ENCODE measurements around the gene DGKB. TPM values are rescaled to one million over a fixed set of nuclear protein-coding genes. Genes with fewer than 3 reads are reported as not detected.
A peak's percentile ranks its signal among the peaks of the same experiment; 100 is the strongest.

DGKB gene
- polyA plus RNA-seq, 1 of the 3 experiments (the other 2 are of a cell fraction), result 2.1 TPM

DNA sequence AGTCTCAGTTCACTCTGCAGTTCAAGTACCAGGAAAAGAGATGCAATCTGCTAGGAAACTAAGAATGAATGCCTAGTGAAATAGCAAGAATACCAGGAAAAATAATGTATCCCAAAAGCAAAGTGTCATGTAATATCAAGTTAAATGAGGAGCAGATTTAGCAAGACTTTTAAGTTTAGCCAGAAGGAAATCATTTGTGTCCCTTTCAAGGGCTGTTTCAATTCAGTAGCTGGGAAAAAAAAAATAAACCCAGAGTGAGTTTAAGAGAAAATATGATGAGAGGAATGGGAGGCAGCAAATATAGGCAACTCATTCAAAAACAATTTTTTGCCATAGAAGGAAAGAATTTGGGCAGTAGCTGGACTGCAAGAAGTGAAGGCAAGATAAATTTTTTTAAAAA, 135.8 kb downstream of the DGKB start (continued):
- TF ChIP-seq SMC3 (IDR thresholded peaks at IDR 0.05; ENCODE audit: low read depth, low read length) (no peak), EP300 (IDR thresholded peaks at IDR 0.05; ENCODE audit: borderline replicate concordance in 1 of 2, low read depth in 1 of 2, low read length in 1 of 2) (no peak), RXRA (IDR thresholded peaks at IDR 0.05; ENCODE audit: borderline replicate concordance, low read depth) (no peak), TCF12 (IDR thresholded peaks at IDR 0.05) (peak; percentile 74), RAD21 (IDR thresholded peaks at IDR 0.05; ENCODE audit: low read length) (no peak), JUND (IDR thresholded peaks at IDR 0.05) (no peak; the same call in 1 of the 2 replicates), RCOR1 (IDR thresholded peaks at IDR 0.05; ENCODE audit: low read length) (no peak)
- TF ChIP-seq, protein P1, sequence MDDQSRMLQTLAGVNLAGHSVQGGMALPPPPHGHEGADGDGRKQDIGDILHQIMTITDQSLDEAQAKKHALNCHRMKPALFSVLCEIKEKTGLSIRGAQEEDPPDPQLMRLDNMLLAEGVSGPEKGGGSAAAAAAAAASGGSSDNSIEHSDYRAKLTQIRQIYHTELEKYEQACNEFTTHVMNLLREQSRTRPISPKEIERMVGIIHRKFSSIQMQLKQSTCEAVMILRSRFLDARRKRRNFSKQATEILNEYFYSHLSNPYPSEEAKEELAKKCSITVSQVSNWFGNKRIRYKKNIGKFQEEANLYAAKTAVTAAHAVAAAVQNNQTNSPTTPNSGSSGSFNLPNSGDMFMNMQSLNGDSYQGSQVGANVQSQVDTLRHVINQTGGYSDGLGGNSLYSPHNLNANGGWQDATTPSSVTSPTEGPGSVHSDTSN (IDR thresholded peaks at IDR 0.05), result peak; percentile 52; the same call in 1 of the 2 replicates
- TF ChIP-seq, protein P2, sequence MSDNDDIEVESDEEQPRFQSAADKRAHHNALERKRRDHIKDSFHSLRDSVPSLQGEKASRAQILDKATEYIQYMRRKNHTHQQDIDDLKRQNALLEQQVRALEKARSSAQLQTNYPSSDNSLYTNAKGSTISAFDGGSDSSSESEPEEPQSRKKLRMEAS (IDR thresholded peaks at IDR 0.05; ENCODE audit: low read depth), result no peak

DNA sequence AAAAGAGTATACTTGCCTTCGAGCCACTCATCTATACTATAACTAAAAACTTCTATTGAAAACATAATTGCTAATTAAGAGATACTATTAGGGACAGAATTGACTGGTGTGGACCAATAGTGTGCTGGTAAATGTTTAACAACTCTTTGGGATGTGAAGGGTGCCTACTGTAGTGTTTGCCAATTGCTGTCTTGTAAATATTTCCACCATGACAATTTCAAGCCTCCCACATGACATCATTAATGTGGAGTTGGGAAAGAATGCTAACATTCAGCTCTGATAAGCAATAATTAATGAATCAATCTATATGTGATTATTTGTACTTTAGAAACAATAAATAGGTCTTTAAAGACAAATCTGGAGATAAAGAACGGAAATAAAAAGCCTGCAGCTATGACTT, 136.8 kb downstream of the DGKB start:
- no peak overlapping the region for H2AFZ ChIP-seq (ENCODE audit: low read depth)
- no peak overlapping the region for H3K4me2 ChIP-seq
- H3K9me3 ChIP-seq, result no peaks in the 10 kb centered on the region
- H3K27me3 ChIP-seq (ENCODE audit: insufficient read depth), result no peaks in the 10 kb centered on the region
- H3F3A ChIP-seq (replicated peaks; ENCODE audit: insufficient read depth), result peaks cover 45% of the 10 kb centered on the region
- no peak for DNase-seq
- no peaks in the 10 kb centered on the region for H4K20me1 ChIP-seq (ENCODE audit: insufficient read depth)
- 88% methylated on average over 2 of the region's 2 CpGs for WGBS (ENCODE audit: low lambda C conversion rate)
- TF ChIP-seq FOSL2 (IDR thresholded peaks at IDR 0.05; ENCODE audit: borderline replicate concordance, low read depth) (0 out of 2 replicates have a peak, but pooled peaks have one; percentile 6), JUND (IDR thresholded peaks at IDR 0.05) (peak; percentile 15; the same call in 1 of the 2 replicates)
- TF ChIP-seq, protein P3, sequence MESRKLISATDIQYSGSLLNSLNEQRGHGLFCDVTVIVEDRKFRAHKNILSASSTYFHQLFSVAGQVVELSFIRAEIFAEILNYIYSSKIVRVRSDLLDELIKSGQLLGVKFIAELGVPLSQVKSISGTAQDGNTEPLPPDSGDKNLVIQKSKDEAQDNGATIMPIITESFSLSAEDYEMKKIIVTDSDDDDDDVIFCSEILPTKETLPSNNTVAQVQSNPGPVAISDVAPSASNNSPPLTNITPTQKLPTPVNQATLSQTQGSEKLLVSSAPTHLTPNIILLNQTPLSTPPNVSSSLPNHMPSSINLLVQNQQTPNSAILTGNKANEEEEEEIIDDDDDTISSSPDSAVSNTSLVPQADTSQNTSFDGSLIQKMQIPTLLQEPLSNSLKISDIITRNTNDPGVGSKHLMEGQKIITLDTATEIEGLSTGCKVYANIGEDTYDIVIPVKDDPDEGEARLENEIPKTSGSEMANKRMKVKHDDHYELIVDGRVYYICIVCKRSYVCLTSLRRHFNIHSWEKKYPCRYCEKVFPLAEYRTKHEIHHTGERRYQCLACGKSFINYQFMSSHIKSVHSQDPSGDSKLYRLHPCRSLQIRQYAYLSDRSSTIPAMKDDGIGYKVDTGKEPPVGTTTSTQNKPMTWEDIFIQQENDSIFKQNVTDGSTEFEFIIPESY (IDR thresholded peaks at IDR 0.05; ENCODE audit: borderline replicate concordance, low read depth), result no peak
- ChIA-PET POLR2A (no interaction called here), CTCF (no interaction called here)
- H3K9ac ChIP-seq, result no peak overlapping the region
- H3K27ac ChIP-seq (ENCODE audit: low read depth in 2 of 2, low read length in 1 of 2), result no peak overlapping the region
- no peak overlapping the region for H3K4me3 ChIP-seq (ENCODE audit: low read depth in 2 of 2, low read length in 1 of 2)
- H3K9me2 ChIP-seq, result no peaks in the 10 kb centered on the region
- H3K36me3 ChIP-seq (replicated peaks in 1 of 2; ENCODE audit: control insufficient read depth in 1 of 2, insufficient read depth in 2 of 2, low read length in 1 of 2), result no peaks in the 10 kb centered on the region
- H3K4me1 ChIP-seq (ENCODE audit: control insufficient read depth in 1 of 2, insufficient read depth in 2 of 2, low read depth in 1 of 2, low read length in 1 of 2), result peaks cover 15 to 43% of the 10 kb centered on the region in 2 experiments
- no peaks in the 10 kb centered on the region for H3K79me2 ChIP-seq (ENCODE audit: insufficient read depth)

DNA sequence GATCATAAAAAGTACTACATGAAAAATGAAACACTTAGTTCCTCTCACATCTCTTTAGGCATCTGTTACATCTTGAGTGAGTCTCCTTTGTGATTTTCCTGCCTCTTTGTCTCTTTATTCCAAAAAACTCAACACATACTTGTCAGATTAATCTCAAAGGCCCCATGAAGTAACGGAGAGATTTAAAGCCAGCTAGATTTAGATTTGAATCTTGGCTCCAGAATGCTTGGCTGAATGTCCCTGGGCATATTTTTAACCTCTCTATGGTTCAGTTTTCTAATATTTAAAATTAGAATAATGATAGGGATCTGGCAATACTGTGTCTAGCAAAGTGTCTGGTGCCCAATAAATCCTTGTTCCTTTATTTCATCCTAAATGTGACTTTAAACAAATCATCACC, 140.0 kb downstream of the DGKB start:
- ChIA-PET CTCF (interaction anchor here (1.1 to 2.6 kb wide), 5 partner anchors 12 to 253 kb away, joined by 4 to 8 read pairs (median 5); no protein-coding TSS in a partner anchor), POLR2A (no interaction called here)
- no peaks in the 10 kb centered on the region for H3K9me3 ChIP-seq
- no peaks in the 10 kb centered on the region for H3K79me2 ChIP-seq (ENCODE audit: insufficient read depth)
- H3K27ac ChIP-seq (ENCODE audit: low read depth in 2 of 2, low read length in 1 of 2), result peak overlapping the region; percentile 77 to 82
- no peak overlapping the region for H3K9ac ChIP-seq
- H3F3A ChIP-seq (replicated peaks; ENCODE audit: insufficient read depth), result peaks cover 52% of the 10 kb centered on the region
- no peaks in the 10 kb centered on the region for H3K36me3 ChIP-seq (replicated peaks in 1 of 2; ENCODE audit: control insufficient read depth in 1 of 2, insufficient read depth in 2 of 2, low read length in 1 of 2)
- H3K4me3 ChIP-seq (ENCODE audit: low read depth in 2 of 2, low read length in 1 of 2), result no peak overlapping the region
- no peaks in the 10 kb centered on the region for H3K27me3 ChIP-seq (ENCODE audit: insufficient read depth)
- H4K20me1 ChIP-seq (ENCODE audit: insufficient read depth), result no peaks in the 10 kb centered on the region
- peaks cover 15 to 37% of the 10 kb centered on the region in 2 experiments for H3K4me1 ChIP-seq (ENCODE audit: control insufficient read depth in 1 of 2, insufficient read depth in 2 of 2, low read depth in 1 of 2, low read length in 1 of 2)
- peak overlapping the region; percentile 12; the same call in 1 of the 2 replicates for H2AFZ ChIP-seq (ENCODE audit: low read depth)
- 24% methylated on average over 1 of the region's 1 CpG for WGBS (ENCODE audit: low lambda C conversion rate)
- peak overlapping the region; percentile 64 for H3K4me2 ChIP-seq
- H3K9me2 ChIP-seq, result no peaks in the 10 kb centered on the region
- TF ChIP-seq ELF1 (IDR thresholded peaks at IDR 0.05), result no peak
- peak; percentile 34; the same call in 1 of the 2 replicates for TF ChIP-seq TCF12 (IDR thresholded peaks at IDR 0.05)
- TF ChIP-seq, protein P1 (IDR thresholded peaks at IDR 0.05), result peak; percentile 27
- TF ChIP-seq NFIC (IDR thresholded peaks at IDR 0.05; ENCODE audit: borderline replicate concordance), result peak; percentile 38; the same call in 1 of the 2 replicates
- peak in 1 of 2 experiments; percentile 39; a peak in 1 of 4 replicates for TF ChIP-seq EP300 (IDR thresholded peaks at IDR 0.05; ENCODE audit: borderline replicate concordance in 1 of 2, low read depth in 1 of 2, low read length in 1 of 2)
- TF ChIP-seq, protein P4, sequence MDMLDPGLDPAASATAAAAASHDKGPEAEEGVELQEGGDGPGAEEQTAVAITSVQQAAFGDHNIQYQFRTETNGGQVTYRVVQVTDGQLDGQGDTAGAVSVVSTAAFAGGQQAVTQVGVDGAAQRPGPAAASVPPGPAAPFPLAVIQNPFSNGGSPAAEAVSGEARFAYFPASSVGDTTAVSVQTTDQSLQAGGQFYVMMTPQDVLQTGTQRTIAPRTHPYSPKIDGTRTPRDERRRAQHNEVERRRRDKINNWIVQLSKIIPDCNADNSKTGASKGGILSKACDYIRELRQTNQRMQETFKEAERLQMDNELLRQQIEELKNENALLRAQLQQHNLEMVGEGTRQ (IDR thresholded peaks at IDR 0.05; ENCODE audit: borderline replicate concordance, low read depth, low read length), result no peak
- no peak for TF ChIP-seq POLR2AphosphoS5 (IDR thresholded peaks at IDR 0.05; ENCODE audit: low read depth, low read length)
- DNase-seq, result no peak

Measured in SK-N-SH (cell line).